Subcutaneous adipose tissue (tissue), 4 donors: ENCODE data around the gene TMEM263. TPM values are rescaled to one million over a fixed set of nuclear protein-coding genes. Genes with fewer than 3 reads are reported as not detected.

ENCODE experiments used
- total RNA-seq, 4 donors: library from RNA; depleted of rRNA; stranded (reverse); fragments of >200 nt; gene quantifications; one replicate each; pipeline ENCODE4 v1.1.0, GENCODE V29; 2016
- TF ChIP-seq, protein P1 (sequence below): fragments of 450-650 bp; IDR thresholded peaks from one replicate; pipeline ENCODE4 v1.5.1; 2016; ENCODE audit warnings: low read depth, mild to moderate bottlenecking, control low read depth, antibody characterized with exemption, moderate library complexity

Gene TMEM263
- total RNA-seq, 4 donors from 2014 or later: 22.2 to 59.8 (median 26.0) TPM

DNA sequence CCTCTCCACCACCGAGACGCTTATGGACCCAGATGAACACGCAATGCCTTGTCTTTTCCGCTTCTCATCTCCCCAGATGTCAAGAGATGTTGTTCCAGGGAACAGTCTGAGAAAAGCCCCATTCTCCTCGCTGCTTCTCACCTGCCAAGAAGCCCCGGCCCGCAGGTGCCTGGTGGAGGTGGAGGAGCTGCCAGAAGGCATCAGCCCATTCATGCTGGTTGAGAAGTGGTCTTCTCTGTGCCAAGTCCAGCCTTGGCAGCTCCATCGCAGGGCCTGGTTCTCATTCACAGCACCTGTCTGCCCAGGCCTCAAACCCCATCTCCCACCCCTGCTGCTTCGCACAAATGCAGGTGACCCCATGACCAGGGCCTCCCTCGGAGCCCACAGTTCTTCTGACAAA lies 42.3 kb upstream of the TMEM263 start:
- TF ChIP-seq, protein P1, sequence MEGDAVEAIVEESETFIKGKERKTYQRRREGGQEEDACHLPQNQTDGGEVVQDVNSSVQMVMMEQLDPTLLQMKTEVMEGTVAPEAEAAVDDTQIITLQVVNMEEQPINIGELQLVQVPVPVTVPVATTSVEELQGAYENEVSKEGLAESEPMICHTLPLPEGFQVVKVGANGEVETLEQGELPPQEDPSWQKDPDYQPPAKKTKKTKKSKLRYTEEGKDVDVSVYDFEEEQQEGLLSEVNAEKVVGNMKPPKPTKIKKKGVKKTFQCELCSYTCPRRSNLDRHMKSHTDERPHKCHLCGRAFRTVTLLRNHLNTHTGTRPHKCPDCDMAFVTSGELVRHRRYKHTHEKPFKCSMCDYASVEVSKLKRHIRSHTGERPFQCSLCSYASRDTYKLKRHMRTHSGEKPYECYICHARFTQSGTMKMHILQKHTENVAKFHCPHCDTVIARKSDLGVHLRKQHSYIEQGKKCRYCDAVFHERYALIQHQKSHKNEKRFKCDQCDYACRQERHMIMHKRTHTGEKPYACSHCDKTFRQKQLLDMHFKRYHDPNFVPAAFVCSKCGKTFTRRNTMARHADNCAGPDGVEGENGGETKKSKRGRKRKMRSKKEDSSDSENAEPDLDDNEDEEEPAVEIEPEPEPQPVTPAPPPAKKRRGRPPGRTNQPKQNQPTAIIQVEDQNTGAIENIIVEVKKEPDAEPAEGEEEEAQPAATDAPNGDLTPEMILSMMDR: no peak

DNA sequence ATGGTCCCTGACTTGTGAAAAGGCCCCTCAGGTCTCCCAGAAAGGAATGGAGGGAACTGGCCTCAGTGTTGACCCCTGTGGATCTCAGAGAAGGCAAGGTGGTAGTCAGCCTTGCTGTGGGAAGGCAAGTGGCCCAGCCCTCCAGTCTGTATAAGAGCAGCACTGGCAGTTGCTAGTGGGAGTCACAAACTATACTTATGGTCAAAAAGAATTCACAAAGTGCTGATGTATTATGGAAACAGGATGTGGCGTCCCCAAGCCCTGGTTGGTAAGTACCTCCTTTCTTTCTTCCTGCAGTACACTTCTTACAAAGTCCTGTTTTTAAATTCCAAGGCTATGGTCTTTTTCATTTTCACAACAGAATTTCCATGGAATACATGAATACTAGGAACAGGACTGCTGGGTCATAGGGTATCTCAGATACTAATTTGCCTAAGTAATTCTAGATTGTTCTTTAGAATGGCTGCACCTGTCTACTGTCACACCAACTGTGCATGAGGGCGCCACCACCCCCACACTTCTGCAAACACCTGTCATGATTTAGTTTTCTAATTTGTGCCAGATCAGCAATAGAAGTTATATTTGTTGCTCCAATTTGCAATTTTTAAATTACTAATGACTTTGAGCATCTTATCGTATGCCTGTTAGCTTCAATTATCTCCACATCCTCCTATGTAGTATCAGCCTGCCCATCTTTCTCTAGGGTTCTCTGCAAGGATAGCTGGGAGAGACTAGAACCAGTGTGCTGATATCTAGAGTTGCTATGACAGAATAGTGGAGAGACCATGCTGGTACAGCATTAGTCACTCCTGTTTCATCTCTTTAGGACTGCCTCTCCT lies 40.7 kb upstream of the TMEM263 start:
- TF ChIP-seq, protein P1: no peak

DNA sequence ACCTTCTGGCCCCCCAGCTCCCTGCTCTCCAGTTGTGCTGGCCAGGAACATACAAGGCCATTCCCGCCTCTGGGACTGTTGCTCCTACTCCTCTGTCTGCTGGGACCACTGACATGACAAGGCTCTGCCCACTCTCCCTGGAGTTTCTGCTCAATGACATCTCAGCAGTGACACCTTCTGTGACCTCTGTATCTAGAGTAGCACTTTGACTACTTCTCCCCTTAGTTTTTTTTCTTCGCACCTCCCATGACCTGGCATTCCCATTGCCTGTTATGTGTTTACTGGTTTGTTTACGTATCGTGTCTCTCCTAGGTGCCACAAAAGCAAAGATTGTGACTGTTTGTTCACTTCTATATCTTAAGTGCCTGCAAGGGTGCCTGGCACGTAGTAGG lies 40.1 kb upstream of the TMEM263 start:
- TF ChIP-seq, protein P1: no peak

DNA sequence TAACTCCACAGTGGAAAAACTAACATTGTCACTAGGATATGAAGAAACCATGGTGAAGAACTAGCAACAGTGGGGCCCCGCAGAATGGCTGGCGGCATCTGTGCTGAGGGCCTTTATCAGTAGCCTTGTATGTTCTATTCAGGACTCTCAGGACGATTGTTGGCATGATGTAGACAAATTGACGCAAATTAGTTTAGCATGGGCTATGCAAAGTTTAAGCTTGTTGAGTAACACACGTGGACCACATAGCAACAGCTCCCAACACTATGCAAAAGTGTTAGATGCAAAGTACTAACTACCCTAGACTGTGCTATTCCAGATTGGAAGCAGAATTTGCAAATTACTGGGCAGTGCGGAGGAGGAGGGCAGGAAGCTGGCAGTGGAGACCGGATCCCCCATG lies 38.2 kb upstream of the TMEM263 start:
- TF ChIP-seq, protein P1: no peak

DNA sequence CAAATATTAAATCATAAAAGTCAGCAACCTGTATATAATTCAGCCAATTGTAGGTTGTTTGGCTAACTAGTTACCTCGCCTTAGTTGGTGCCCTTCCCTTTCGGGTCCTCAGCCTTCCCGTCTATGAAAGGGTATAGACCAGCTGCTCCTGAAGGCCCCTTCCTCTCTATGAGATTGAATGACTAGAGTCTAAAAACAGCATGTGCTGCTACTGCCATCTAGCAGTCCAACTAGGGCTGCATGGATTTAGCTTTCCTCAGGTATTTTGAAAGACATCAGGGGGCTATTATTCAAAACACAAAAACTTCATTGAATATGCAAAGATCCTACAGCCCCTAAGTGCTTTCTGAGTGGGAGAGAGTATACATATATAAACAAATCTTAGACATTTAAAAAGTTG lies 37.0 kb upstream of the TMEM263 start:
- TF ChIP-seq, protein P1: no peak

DNA sequence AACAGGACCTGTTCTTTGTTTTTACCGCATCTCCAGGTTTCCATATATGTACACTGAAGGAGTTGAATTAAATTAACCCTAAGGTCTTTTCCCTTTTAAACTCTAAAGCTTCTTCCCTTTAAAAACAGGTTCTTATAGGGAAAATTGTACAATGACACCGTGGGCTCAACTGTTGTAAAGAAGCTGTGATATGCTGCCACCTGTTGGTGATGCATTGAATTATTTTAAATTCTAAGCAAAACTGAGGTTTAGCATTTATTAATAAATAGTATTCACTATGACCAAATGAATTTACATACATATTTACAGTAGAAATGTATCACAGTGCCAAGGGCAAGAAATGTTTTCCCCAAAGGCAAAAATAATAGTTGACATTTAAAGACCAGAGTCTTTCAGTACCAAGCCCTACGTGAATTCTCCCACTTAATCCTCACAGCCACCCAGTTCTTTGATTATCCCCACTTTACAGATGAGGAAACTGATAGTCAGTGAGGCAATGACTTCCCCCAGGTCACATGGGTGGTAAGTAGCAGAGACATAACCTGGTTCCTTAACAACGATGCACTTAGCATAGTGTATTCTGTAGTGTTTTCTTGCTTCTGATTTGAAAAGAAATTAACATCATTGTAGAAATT lies 35.7 kb upstream of the TMEM263 start:
- TF ChIP-seq, protein P1: no peak

DNA sequence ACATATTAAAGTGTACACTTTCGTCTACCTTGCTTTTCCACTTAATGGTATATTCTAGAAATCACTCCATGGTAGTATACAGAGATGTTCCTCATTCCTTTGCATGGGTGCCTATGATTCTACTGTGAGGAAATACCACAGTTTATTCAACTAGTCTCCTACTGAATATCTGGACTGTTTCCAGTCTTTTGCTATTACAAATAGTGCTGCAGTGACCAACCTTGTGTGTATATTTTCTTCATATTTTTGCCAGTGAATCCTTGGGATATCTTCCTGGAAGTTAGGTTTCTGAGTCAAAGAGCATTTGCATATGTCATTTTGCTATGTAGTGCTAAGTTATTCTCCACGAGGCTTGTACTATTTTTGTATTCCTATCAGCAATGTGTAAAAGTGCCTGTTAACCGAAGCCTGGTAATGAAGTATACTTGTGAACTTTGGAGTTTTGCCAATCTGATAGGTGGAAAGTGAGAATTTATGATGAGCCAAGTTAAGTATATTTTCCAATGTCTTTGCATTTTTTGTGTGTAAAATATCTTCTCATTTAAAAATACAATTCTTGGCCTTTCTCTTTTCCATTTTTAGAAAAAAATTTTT lies 31.3 kb upstream of the TMEM263 start:
- TF ChIP-seq, protein P1: no peak
